NCI-H82 (cell line): ENCODE data around the gene KAT8.
"Not testable (repeated sequence)": the region's sequence is repeated elsewhere in the genome, so short reads cannot be mapped to it uniquely, and the experiment has no call there.

ENCODE experiments used
- DNase-seq: peaks from one replicate; lab custom pipeline; 2025; lab: John Stamatoyannopoulos, UW

KAT8 gene

DNA sequence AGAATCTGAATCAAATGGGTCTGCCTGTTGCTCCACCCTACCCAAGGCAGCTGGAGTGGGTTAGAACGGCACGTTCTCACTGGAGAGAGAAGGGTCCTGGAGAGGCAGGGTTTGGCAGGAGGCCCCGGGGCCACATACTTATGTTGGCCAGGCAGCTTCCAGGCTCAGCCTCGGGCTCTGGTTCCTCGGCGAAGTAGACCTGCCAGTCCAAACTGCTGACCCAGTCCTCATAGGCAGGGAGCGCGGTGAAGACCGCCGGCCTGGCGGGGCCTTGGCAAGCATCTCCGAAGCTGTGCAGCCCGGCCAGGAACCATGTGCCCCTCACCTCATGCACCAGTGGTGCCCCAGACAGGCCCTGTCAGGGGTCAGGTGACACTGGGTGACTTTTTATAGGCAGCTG lies 33.5 kb upstream of the KAT8 start:
- no peak for DNase-seq

DNA sequence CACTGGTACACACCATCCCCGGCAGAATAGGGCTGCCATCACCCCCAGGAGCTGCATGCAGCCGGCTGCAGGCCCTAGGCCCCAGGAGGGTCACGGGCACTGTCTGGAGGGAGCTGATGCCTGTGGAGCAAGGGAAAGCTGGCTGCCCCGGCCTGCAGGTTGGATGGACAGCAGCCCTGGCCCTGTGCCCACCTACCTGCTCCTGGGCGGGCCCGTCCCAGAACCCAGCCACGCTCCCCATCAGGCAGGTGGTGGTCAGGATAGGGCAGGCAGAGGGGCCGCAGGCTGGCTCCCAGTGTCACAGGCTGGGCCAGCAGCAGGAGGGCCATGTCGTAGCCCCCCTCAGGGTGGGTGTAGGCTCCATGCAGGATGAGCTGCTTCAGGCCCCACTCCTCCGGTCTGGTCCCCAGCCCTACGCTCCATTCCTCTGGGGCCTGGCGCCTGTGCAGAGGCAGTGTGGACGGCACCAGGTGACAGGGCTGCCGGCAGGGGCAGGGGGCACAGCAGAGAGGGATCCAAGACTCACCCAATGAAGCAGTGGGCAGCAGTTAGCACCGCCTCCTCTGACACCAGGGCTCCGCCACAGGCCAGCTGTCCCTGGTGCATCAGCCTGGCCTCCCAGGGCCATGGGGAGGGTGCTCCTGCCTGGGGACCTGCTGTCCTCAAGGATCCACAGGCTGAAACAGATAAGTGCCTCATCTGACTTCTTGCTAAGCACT lies 32.7 kb upstream of the KAT8 start:
- DNase-seq = no peak

DNA sequence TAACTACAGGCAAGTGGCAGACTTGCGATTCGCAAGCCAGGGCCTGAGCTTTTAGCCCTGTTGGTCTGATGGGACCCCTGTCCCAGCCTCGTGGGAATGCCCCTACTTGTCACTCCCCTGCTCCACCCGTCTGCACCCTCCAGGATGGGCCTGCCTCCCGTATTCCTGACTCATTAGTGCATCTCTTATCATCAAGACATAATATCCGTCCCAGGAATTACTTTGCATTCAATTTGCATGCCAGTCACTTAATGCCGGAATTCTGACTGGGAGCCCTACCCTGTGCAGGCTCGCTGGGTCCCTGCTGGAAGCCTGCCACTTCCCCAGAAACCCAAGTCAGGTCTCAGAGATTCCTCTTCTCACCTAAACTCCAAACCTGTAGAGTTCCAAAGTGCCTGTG lies 32.1 kb upstream of the KAT8 start:
- no peak for DNase-seq

DNA sequence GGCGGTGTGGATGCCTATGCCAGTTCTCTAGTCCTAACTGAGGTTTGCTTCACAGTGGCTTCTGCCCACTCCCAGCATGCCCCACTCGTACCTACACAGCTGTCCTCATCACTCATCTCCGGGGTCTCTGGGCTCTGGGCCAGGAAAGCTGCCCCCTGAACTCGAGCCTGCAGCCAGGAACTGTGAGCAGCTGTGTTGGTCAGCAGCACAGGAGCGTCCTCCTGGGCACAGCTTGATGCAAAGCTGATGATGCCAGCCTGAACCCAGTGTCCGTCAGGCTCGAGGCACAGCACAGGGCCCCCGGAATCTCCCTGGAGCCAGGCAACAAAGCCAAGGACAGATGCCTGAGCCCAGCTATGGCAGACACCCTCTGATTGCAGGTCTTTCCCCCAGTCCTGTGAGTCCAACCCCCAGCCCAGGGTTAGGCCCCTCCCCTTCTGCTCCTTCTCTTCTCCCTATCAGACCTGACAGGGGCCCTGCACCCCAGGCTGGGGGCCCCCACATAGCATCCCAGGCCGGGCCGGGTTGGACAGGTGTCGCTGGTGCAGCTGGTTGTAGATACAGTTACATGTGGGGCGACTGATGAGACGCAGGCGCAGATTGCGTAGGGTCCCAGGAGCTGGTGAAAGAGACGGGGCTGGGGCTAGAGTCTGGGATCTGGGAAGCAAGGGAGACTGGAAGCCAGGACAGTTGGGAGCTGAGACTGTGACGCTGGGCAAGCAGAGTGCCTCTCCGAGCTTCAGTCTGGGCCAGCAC lies 31.4 kb upstream of the KAT8 start:
- no peak for DNase-seq

- no peak for DNase-seq
Observed at GRCh38 chr16:31086629-31086906, 30.9 kb upstream of the KAT8 start.

DNA sequence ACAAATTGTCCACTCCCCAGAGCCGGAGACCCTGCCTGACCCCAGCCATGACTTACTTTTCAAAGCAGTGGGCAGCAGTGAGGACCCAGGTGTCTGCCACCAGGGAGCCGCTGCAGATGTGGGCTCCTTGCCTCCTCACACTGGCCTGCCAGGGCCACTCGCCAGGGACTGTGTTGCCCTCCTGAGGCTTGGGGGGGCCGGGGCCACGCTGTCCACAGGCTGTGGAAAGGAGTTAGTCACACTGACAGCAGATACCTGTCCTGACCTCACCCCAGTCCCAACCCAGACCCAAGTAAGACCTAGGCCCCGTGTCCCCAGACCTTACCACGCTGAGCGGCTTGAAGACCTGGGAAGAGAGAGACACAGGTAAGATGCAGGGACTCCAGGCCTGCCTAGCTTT lies 30.0 kb upstream of the KAT8 start:
- DNase-seq = no peak

GRCh38 chr16:31087971-31088370 lies 29.5 kb upstream of the KAT8 start:
- peak; percentile 60 for DNase-seq

DNA sequence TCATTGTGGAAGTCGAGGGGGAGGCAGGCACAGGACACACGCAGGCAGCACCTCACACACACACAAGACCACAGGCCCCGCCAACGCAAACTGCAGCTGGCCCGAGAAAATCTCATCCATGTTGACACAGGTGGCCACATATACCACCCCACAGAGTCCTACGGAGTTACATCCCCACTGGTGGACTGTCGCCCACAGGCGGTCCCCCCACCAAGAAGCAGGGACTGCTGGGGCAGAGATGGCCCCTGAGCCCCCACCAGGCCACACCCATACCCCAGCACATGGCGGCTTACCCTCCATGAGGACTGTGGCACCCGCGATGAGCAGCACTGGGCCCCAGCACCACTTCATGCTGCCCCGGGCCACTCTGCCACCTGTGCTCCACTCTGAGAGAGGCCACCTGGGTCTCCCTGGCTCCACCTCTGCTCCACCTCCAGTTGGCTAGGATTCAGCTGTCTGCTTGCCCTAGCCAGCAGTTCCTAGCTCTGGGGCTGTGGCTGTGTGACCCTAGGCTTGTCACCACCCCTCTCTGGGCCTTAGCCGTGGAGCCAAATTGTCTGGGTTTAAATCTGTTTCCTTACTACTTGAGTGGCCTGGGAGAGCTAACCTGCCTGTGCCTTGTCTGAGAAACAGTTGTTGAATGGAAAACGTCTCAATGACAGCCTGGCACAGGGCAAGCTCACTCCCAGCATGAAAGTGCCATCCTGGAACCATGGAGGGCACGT lies 28.8 kb upstream of the KAT8 start, which contains the start of gene PRSS53:
Gene PRSS53 (minus strand): TSS at position 485 of the 725 bp plus-strand sequence. CDS start 134 bp downstream, at position 351.
- no peak for DNase-seq

DNA sequence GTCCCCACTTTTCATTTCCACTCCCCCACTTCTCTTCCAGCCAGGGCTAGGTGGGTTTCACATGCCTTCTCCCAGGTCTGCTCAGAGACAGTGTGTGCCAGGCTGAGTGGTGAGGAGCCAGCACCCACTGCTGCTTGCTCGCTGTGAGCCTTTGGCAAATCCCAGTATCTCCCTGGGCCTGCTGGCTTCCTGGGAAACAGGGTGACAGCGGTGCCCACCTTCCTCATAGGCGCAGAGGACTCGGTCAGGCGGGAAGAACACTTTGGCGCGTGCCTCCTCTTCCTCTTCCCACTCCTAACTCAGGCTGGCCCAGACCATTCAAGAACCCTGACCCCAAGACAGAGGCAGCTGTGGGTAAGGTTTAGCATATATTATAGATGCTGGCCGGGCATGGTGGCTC lies 28.3 kb upstream of the KAT8 start:
- DNase-seq = no peak

- no peak for DNase-seq
Observed at GRCh38 chr16:31090540-31090939, 26.9 kb upstream of the KAT8 start.

DNA sequence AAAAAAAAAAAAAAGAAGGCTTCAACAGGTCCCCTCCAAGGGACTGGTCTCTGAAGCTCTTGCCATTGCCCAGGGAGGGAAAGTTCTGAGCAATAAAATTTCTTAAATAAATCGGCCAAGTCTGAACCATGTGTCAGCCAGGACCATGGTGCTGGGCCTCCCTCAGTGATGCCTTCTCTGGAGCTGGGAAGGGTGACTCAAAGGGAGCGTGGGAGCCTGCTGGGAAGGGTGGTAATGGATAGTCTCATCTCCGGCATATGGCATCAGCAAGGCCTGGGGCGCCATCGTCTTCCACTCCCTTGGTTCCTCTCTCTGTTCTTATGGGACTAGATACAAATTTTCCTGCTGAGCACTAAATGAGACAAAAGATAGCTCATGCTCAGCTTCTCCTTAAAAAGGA lies 25.1 kb upstream of the KAT8 start:
- DNase-seq = no peak

- peak; percentile 84 for DNase-seq
Observed at GRCh38 chr16:31093132-31093703, 24.2 kb upstream of the KAT8 start.

- DNase-seq = peak; percentile 61
Observed at GRCh38 chr16:31094088-31094423, 23.4 kb upstream of the KAT8 start.

DNA sequence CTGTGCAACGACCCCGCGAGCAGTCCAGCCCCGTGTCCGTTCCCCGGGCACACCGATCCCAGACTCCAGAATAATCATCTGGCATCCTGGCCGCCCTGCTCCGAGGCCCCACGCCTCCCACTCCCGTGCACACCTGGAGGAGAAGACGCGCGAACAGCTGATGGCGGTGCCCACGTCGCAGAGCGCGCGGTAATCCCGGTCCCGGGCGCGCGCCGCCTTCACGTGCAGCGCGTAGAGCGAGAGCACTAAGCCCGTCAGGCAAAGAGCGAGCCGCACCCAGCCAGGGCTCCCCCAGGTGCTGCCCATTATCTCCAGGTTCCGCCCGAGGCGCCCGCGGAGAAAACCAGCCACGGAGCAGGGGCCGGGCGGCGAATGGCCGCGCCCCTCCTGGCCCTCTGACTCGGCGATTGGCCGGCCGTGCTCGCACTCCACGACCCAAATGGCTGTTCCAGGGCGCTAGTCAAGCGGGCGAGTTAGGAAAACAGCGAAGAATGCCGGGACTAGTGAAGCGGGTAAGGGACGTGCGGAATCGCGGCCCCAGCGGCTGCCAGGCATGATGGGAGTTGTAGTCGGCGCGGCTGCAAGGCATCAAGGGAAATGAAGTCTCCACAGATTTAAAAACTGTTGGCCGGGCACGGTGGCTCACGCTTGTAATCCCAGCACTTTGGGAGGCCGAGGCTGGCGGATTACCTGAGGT lies 22.9 kb upstream of the KAT8 start, which contains the start of gene VKORC1:
Gene VKORC1 (minus strand): TSS at position 374 of the 697 bp plus-strand sequence. CDS start 68 bp downstream, at position 306.
- peak; percentile 98 for DNase-seq

DNA sequence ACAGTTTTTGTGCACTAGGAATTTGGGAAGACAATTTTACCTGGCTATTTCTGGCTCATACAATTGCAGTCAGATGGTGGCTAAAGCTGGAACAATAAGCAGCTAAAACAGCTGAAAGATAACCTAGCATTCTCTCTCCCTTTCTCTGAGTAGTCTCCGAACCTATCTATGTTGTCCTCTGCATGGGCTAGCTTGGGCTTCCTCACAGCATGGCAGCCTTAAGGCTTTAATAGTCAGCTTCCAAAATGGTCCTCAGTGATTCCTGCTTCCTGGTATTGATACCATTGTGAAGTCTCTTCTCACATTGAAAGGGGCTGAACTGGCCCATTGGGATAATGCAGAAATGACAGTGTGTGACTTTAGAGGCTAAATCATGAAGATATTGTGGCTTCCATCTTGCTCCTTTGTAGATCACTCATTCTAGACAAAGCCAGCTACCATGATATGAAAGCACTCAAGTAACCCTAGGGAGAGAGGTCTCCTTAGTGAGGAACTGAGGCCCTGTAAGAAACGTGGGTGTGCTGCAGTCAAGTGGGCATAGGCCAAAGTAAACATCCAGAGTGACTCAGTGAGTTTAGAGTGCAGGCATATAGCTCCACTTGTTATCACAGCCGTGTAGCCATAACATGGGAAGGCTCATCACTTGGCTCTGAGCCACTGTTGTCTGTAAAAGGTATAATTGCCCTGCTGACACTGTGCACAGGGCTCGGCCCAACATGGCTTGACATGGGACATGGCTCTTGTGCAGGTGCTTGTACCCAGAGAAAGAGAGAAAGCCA lies 17.4 kb upstream of the KAT8 start:
- DNase-seq = no peak

GRCh38 chr16:31100876-31101641 lies 16.4 kb upstream of the KAT8 start:
- not testable (repeated sequence) for DNase-seq

GRCh38 chr16:31105677-31106213 lies 11.7 kb upstream of the KAT8 start:
- DNase-seq = peak; percentile 69

GRCh38 chr16:31106509-31107464 lies 10.7 kb upstream of the KAT8 start:
- no peak for DNase-seq

GRCh38 chr16:31107465-31107867 lies 10.0 kb upstream of the KAT8 start:
- DNase-seq = peak; percentile 90
